H9 (cell line): ENCODE data around the gene OR2D2. TPM values are rescaled to one million over a fixed set of nuclear protein-coding genes. Genes with fewer than 3 reads are reported as not detected.

Experiments
- DNase-seq: peaks from one replicate; pipeline ENCODE4 v3.0.0-alpha.2; 2017
- H2AFZ ChIP-seq: one replicate; pipeline ENCODE4 v1.6.1; 2013; ENCODE audit warnings: mild to moderate bottlenecking, low read length, control low read depth, moderate library complexity
- H2AK5ac ChIP-seq: 2 replicates; pipeline ENCODE4 v1.6.1; 2013; ENCODE audit warnings: low read length, control low read depth, mixed read lengths; ENCODE audit not compliant: insufficient read length
- H2BK120ac ChIP-seq: one replicate; pipeline ENCODE4 v1.6.1; 2013; ENCODE audit warnings: low read depth, mild to moderate bottlenecking, low read length, control low read depth, inconsistent platforms; ENCODE audit not compliant: poor library complexity, severe bottlenecking
- H2BK12ac ChIP-seq: 2 replicates; pipeline ENCODE4 v1.6.1; 2013; ENCODE audit warnings: low read length, control low read depth, mixed read lengths, low read depth; ENCODE audit not compliant: insufficient read length
- H2BK15ac ChIP-seq: 2 replicates; pipeline ENCODE4 v1.6.1; 2013; ENCODE audit warnings: low read depth, low read length, control low read depth
- H2BK20ac ChIP-seq: one replicate; pipeline ENCODE4 v1.6.1; 2013; ENCODE audit warnings: low read depth, mild to moderate bottlenecking, low read length, control low read depth, inconsistent platforms; ENCODE audit not compliant: poor library complexity, severe bottlenecking
- H2BK5ac ChIP-seq: 2 replicates; pipeline ENCODE4 v1.6.1; 2013; ENCODE audit warnings: low read length, control low read depth, mixed read lengths; ENCODE audit not compliant: insufficient read length
- H3K14ac ChIP-seq: 2 replicates; pipeline ENCODE4 v1.6.1; 2013; ENCODE audit warnings: low read length, control low read depth; ENCODE audit not compliant: insufficient read depth
- H3K18ac ChIP-seq: 2 replicates; pipeline ENCODE4 v1.6.1; 2013; ENCODE audit warnings: low read depth, mild to moderate bottlenecking, mixed read lengths, low read length, control low read depth; ENCODE audit not compliant: insufficient read length
- H3K23ac ChIP-seq: 2 replicates; pipeline ENCODE4 v1.6.1; 2013; ENCODE audit warnings: low read length, control low read depth, mixed read lengths, low read depth; ENCODE audit not compliant: insufficient read length
- H3K23me2 ChIP-seq: 2 replicates; pipeline ENCODE4 v1.6.1; 2013; ENCODE audit warnings: low read depth, mild to moderate bottlenecking, mixed read lengths, low read length, control low read depth; ENCODE audit not compliant: insufficient read length, poor library complexity, severe bottlenecking
- H3K27ac ChIP-seq: 2 replicates; pipeline ENCODE4 v1.5.1; 2013; ENCODE audit warnings: low read length, control low read depth, mixed read lengths, low read depth; ENCODE audit not compliant: insufficient read length
- H3K27me3 ChIP-seq: 2 replicates; pipeline ENCODE4 v1.6.1; 2013; ENCODE audit warnings: low read length, control low read depth, inconsistent platforms; ENCODE audit not compliant: insufficient read depth
- H3K4ac ChIP-seq: 2 replicates; pipeline ENCODE4 v1.6.1; 2013; ENCODE audit warnings: low read depth, mild to moderate bottlenecking, control low read depth, inconsistent platforms, low read length, moderate library complexity
- H3K4me1 ChIP-seq: 2 replicates; pipeline ENCODE4 v1.6.1; 2013; ENCODE audit warnings: low read length, control low read depth, inconsistent platforms; ENCODE audit not compliant: insufficient read depth
- H3K4me2 ChIP-seq: 2 replicates; pipeline ENCODE4 v1.6.1; 2013; ENCODE audit warnings: low read length, control low read depth, mixed read lengths; ENCODE audit not compliant: insufficient read length, insufficient read depth
- H3K56ac ChIP-seq: 2 replicates; pipeline ENCODE4 v1.6.1; 2013; ENCODE audit warnings: low read depth, mild to moderate bottlenecking, mixed read lengths, low read length, control low read depth; ENCODE audit not compliant: insufficient read length
- H3K79me1 ChIP-seq: 2 replicates; pipeline ENCODE4 v1.6.1; 2013; ENCODE audit warnings: low read depth, mild to moderate bottlenecking, moderate library complexity, low read length, control low read depth, inconsistent platforms; ENCODE audit not compliant: insufficient read depth, poor library complexity, severe bottlenecking
- H3K79me2 ChIP-seq: 2 replicates; pipeline ENCODE4 v1.6.1; 2013; ENCODE audit warnings: low read length, control low read depth, inconsistent platforms; ENCODE audit not compliant: insufficient read depth
- H3K9ac ChIP-seq: 2 replicates; pipeline ENCODE4 v1.6.1; 2013; ENCODE audit warnings: low read length, control low read depth, mixed read lengths; ENCODE audit not compliant: insufficient read length; ENCODE audit errors: extremely low read depth
- H3K9me3 ChIP-seq: one replicate; pipeline ENCODE4 v1.6.1; 2013; ENCODE audit warnings: low read depth, low read length, inconsistent platforms; ENCODE audit not compliant: control insufficient read depth
- H3T11ph ChIP-seq: one replicate; pipeline ENCODE4 v1.6.1; 2013; ENCODE audit warnings: mild to moderate bottlenecking, low read length, control low read depth, inconsistent platforms
- H4K20me1 ChIP-seq: one replicate; pipeline ENCODE4 v1.6.1; 2013; ENCODE audit not compliant: control insufficient read depth, insufficient read length, insufficient read depth
- H4K5ac ChIP-seq: 2 replicates; pipeline ENCODE4 v1.6.1; 2013; ENCODE audit warnings: low read depth, mild to moderate bottlenecking, mixed read lengths, low read length, control low read depth; ENCODE audit not compliant: insufficient read length
- H4K8ac ChIP-seq: replicated peaks from 2 replicates; pipeline ENCODE4 v1.6.1; 2013; ENCODE audit warnings: low read length, control low read depth, mixed read lengths, low read depth; ENCODE audit not compliant: insufficient read length
- H4K91ac ChIP-seq: 2 replicates; pipeline ENCODE4 v1.6.1; 2013; ENCODE audit warnings: low read depth, mild to moderate bottlenecking, moderate library complexity, mixed read lengths, low read length, control low read depth; ENCODE audit not compliant: insufficient read length
- H3K27ac Mint-ChIP-seq, 3 experiments: 2 replicates in 2 of 3; 3 replicates in 1 of 3; pipeline ENCODE4 v1.8.0; 2020 to 2021; ENCODE audit warnings: mixed read lengths in 3 of 3, mild to moderate bottlenecking in 1 of 3, moderate library complexity in 1 of 3
- H3K27me3 Mint-ChIP-seq: 2 replicates; pipeline ENCODE4 v1.8.0; 2021; ENCODE audit warnings: low read depth, mild to moderate bottlenecking, moderate library complexity, mixed read lengths
- H3K36me3 Mint-ChIP-seq, 3 experiments: 2 replicates in 2 of 3; 3 replicates in 1 of 3; pipeline ENCODE4 v1.8.0; 2020 to 2021; ENCODE audit warnings: low read depth in 3 of 3, mixed read lengths in 3 of 3; ENCODE audit not compliant: insufficient read depth in 1 of 3
- H3K4me1 Mint-ChIP-seq, 2 experiments: 2 replicates each; pipeline ENCODE4 v1.8.0; 2020; ENCODE audit warnings: mixed read lengths in 2 of 2
- H3K4me3 Mint-ChIP-seq, 2 experiments: 2 replicates in 1 of 2; 3 replicates in 1 of 2; pipeline ENCODE4 v1.8.0; 2020 to 2021; ENCODE audit warnings: mild to moderate bottlenecking in 2 of 2, mixed read lengths in 2 of 2, moderate library complexity in 1 of 2
- H3K9me3 Mint-ChIP-seq, 2 experiments: 2 replicates in 1 of 2; 3 replicates in 1 of 2; pipeline ENCODE4 v1.8.0; 2020; ENCODE audit warnings: mild to moderate bottlenecking in 2 of 2, mixed read lengths in 2 of 2, moderate library complexity in 1 of 2
- WGBS: extraction: QIAGEN DNeasy Blood & Tissue Kit; methylation state at CpG from one replicate; pipeline ENCODE4 v1.1.7; 2013; ENCODE audit warnings: missing lambda C conversion rate, low lambda C conversion rate, mixed read lengths; ENCODE audit not compliant: insufficient read length; ENCODE audit errors: extremely low coverage; 5-methylcytosine and 5-hydroxymethylcytosine counted together
- total RNA-seq: library from RNA; stranded (reverse); gene quantifications from 2 replicates; pipeline ENCODE4 v1.2.1, GENCODE V29; 2021
- TF ChIP-seq, protein P1 (sequence below): fragments of 200-600 bp; sonication (generic); conservative IDR thresholded peaks from 3 replicates; pipeline ENCODE4 v1.8.0; 2021; ENCODE audit warnings: antibody characterized with exemption, mild to moderate bottlenecking

Gene OR2D2
- total RNA-seq, 1 experiment from 2014 or later = 0.26 TPM

- H3K23me2 ChIP-seq = no peaks in the 10 kb centered on the region
- no peaks in the 10 kb centered on the region for H3K79me1 ChIP-seq
- Mint-ChIP-seq H3K27ac (no peak overlapping the region; a peak in 1 of 7 replicates), H3K27me3 (no peaks in the 10 kb centered on the region), H3K4me1 (no peaks in the 10 kb centered on the region), H3K36me3 (peaks cover 0 to under 1% (median 0%) of the 10 kb centered on the region in 3 experiments; a peak in 1 of 7 replicates), H3K4me3 (no peak overlapping the region), H3K9me3 (peaks cover 0 to 5% of the 10 kb centered on the region in 2 experiments; a peak in 3 of 5 replicates)
- no CpG with 5 or more reads among the region's 1 CpG for WGBS
- no peak overlapping the region for H2BK5ac ChIP-seq
- no peak overlapping the region for H2BK12ac ChIP-seq
- no peaks in the 10 kb centered on the region for H4K20me1 ChIP-seq
- H4K5ac ChIP-seq = no peak overlapping the region
- no peak overlapping the region for H2AK5ac ChIP-seq
- no peak overlapping the region for H3K9ac ChIP-seq
- H4K91ac ChIP-seq = no peak overlapping the region
- H3K27ac ChIP-seq = no peak overlapping the region
- H2BK15ac ChIP-seq = no peak overlapping the region
- no peak overlapping the region for H3K56ac ChIP-seq
- H3K9me3 ChIP-seq = no peaks in the 10 kb centered on the region
- H3K23ac ChIP-seq = no peak overlapping the region
- H2BK120ac ChIP-seq = no peak overlapping the region
- no peak overlapping the region for H2AFZ ChIP-seq
- H3K79me2 ChIP-seq = no peaks in the 10 kb centered on the region
- no peak overlapping the region for H3T11ph ChIP-seq
- no peaks in the 10 kb centered on the region; the same call in 1 of the 2 replicates for H3K4me1 ChIP-seq
- H2BK20ac ChIP-seq = no peak overlapping the region
- no peak overlapping the region for H4K8ac ChIP-seq
- H3K27me3 ChIP-seq = no peaks in the 10 kb centered on the region
- no peak for DNase-seq
- no peak overlapping the region for H3K14ac ChIP-seq
- TF ChIP-seq, protein P1, sequence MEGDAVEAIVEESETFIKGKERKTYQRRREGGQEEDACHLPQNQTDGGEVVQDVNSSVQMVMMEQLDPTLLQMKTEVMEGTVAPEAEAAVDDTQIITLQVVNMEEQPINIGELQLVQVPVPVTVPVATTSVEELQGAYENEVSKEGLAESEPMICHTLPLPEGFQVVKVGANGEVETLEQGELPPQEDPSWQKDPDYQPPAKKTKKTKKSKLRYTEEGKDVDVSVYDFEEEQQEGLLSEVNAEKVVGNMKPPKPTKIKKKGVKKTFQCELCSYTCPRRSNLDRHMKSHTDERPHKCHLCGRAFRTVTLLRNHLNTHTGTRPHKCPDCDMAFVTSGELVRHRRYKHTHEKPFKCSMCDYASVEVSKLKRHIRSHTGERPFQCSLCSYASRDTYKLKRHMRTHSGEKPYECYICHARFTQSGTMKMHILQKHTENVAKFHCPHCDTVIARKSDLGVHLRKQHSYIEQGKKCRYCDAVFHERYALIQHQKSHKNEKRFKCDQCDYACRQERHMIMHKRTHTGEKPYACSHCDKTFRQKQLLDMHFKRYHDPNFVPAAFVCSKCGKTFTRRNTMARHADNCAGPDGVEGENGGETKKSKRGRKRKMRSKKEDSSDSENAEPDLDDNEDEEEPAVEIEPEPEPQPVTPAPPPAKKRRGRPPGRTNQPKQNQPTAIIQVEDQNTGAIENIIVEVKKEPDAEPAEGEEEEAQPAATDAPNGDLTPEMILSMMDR = no peak
- H3K18ac ChIP-seq = no peak overlapping the region
- no peak overlapping the region for H3K4ac ChIP-seq
- no peak overlapping the region for H3K4me2 ChIP-seq
Observed at GRCh38 chr11:6898911-6899310, 6.6 kb upstream of the OR2D2 start.
